Measurements from ENCODE around the gene GRIN2A. TPM values are rescaled to one million over a fixed set of nuclear protein-coding genes. Genes with fewer than 3 reads are reported as not detected.

GRIN2A gene
- total RNA-seq, 1 donor from 2014 or later: 1.5 TPM

- POLR2A ChIA-PET: no interaction called here
- TF ChIP-seq CTCF (IDR thresholded peaks at IDR 0.05): no peak
Observed at GRCh38 chr16:9913604-9914326, 268.5 kb downstream of the GRIN2A start.

GRCh38 chr16:9911989-9912388 lies 270.2 kb downstream of the GRIN2A start:
- POLR2A ChIA-PET: no interaction called here
- intact Hi-C loops (cut with micrococcal nuclease): loop anchor here (10.0 kb wide), 1 partner anchor 1527 kb away; no protein-coding TSS in a partner anchor
- Mint-ChIP-seq H3K27ac (no peak overlapping the region), H3K4me3 (no peak overlapping the region), H3K9me3 (no peaks in the 10 kb centered on the region), H3K4me1 (no peaks in the 10 kb centered on the region), H3K27me3 (no peaks in the 10 kb centered on the region), H3K36me3 (ENCODE audit: low read depth) (no peaks in the 10 kb centered on the region)
- DNase-seq: no peak
- no peak for TF ChIP-seq CTCF (IDR thresholded peaks at IDR 0.05)
- ATAC-seq (ENCODE audit: low read depth): no peak
- CTCF ChIA-PET: no interaction called here

More at GRCh38 chr16:9913604-9914326, 268.5 kb downstream of the GRIN2A start:
- Mint-ChIP-seq H3K4me1 (no peaks in the 10 kb centered on the region), H3K9me3 (no peaks in the 10 kb centered on the region), H3K4me3 (no peak overlapping the region), H3K27ac (no peak overlapping the region), H3K36me3 (ENCODE audit: low read depth) (no peaks in the 10 kb centered on the region), H3K27me3 (no peaks in the 10 kb centered on the region)
- DNase-seq (no peak), ATAC-seq (ENCODE audit: low read depth) (no peak)
- CTCF ChIA-PET: no interaction called here
- intact Hi-C loops (cut with micrococcal nuclease): loop anchor here (10.0 kb wide), 1 partner anchor 1529 kb away; no protein-coding TSS in a partner anchor

GRCh38 chr16:9911231-9911630 lies 271.0 kb downstream of the GRIN2A start:
- no peak overlapping the region for H3K4me3 Mint-ChIP-seq
- no peaks in the 10 kb centered on the region for H3K9me3 Mint-ChIP-seq
- ChIA-PET POLR2A (no interaction called here), CTCF (no interaction called here)
- H3K27me3 Mint-ChIP-seq: no peaks in the 10 kb centered on the region
- H3K4me1 Mint-ChIP-seq: no peaks in the 10 kb centered on the region
- DNase-seq (no peak), ATAC-seq (ENCODE audit: low read depth) (no peak)
- intact Hi-C loops (cut with micrococcal nuclease): loop anchor here (10.0 kb wide), 1 partner anchor 1526 kb away; no protein-coding TSS in a partner anchor
- TF ChIP-seq CTCF (IDR thresholded peaks at IDR 0.05): no peak
- no peak overlapping the region for H3K27ac Mint-ChIP-seq
- no peaks in the 10 kb centered on the region for H3K36me3 Mint-ChIP-seq (ENCODE audit: low read depth)

- Mint-ChIP-seq H3K4me1 (no peaks in the 10 kb centered on the region), H3K4me3 (no peak overlapping the region), H3K27me3 (peaks cover 2% of the 10 kb centered on the region), H3K9me3 (no peaks in the 10 kb centered on the region), H3K27ac (no peak overlapping the region), H3K36me3 (ENCODE audit: low read depth) (no peaks in the 10 kb centered on the region)
- ChIA-PET CTCF (no interaction called here), POLR2A (no interaction called here)
- intact Hi-C loops (cut with micrococcal nuclease): no loop called here
- DNase-seq (no peak), ATAC-seq (ENCODE audit: low read depth) (no peak)
- no peak for TF ChIP-seq CTCF (IDR thresholded peaks at IDR 0.05)
Observed at GRCh38 chr16:9909072-9909825, 273.0 kb downstream of the GRIN2A start.

GRCh38 chr16:9908613-9909012 lies 273.6 kb downstream of the GRIN2A start:
- POLR2A ChIA-PET: no interaction called here
- Mint-ChIP-seq H3K36me3 (ENCODE audit: low read depth) (no peaks in the 10 kb centered on the region), H3K27ac (no peak overlapping the region), H3K4me3 (no peak overlapping the region), H3K9me3 (no peaks in the 10 kb centered on the region), H3K4me1 (no peaks in the 10 kb centered on the region), H3K27me3 (peaks cover 2% of the 10 kb centered on the region)
- CTCF ChIA-PET: no interaction called here
- intact Hi-C loops (cut with micrococcal nuclease): no loop called here
- TF ChIP-seq CTCF (IDR thresholded peaks at IDR 0.05): no peak
- DNase-seq (no peak), ATAC-seq (ENCODE audit: low read depth) (no peak)
